HG02973 (cell line): ENCODE results near the gene ASPSCR1.

ENCODE experiments used
- ATAC-seq: cut with Tn5 transposase; IDR thresholded peaks from one replicate; pipeline ENCODE4 v1.9.1; 2021; ENCODE audit warnings: moderate library complexity; ENCODE audit not compliant: unreplicated experiment

ASPSCR1 gene, protein sequence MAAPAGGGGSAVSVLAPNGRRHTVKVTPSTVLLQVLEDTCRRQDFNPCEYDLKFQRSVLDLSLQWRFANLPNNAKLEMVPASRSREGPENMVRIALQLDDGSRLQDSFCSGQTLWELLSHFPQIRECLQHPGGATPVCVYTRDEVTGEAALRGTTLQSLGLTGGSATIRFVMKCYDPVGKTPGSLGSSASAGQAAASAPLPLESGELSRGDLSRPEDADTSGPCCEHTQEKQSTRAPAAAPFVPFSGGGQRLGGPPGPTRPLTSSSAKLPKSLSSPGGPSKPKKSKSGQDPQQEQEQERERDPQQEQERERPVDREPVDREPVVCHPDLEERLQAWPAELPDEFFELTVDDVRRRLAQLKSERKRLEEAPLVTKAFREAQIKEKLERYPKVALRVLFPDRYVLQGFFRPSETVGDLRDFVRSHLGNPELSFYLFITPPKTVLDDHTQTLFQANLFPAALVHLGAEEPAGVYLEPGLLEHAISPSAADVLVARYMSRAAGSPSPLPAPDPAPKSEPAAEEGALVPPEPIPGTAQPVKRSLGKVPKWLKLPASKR

DNA sequence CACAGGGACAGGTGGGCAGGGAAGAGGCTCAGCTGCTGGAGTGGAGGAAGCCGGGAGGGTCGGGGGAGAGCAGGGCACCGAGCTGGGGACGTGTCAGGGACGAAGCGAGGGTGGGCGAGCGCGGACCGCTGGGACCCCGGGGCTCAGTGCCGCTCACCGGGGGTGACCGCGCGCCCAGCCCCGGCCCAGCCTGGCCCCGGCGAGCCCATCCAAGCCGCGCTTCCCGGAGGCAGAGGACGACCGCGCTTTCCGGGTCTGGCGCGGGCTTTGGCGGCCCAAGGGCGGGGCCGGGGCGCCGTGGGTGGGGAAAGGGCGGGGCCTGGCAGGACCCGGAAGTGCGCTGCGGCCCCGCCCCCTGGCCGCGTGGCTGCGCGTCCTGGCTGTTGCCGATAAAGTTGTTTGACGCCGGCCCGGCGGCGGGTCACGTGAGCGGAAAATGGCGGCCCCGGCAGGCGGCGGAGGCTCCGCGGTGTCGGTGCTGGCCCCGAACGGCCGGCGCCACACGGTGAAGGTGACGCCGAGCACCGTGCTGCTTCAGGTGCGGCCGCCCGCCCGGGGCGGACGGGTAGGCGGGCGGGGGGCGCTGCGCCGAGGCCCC is at the start of gene ASPSCR1:
ASPSCR1 (plus strand) TSS at position 419 of the 598 bp plus-strand sequence; CDS start at position 437, 18 bp downstream.
- peak; percentile 80 for ATAC-seq

DNA sequence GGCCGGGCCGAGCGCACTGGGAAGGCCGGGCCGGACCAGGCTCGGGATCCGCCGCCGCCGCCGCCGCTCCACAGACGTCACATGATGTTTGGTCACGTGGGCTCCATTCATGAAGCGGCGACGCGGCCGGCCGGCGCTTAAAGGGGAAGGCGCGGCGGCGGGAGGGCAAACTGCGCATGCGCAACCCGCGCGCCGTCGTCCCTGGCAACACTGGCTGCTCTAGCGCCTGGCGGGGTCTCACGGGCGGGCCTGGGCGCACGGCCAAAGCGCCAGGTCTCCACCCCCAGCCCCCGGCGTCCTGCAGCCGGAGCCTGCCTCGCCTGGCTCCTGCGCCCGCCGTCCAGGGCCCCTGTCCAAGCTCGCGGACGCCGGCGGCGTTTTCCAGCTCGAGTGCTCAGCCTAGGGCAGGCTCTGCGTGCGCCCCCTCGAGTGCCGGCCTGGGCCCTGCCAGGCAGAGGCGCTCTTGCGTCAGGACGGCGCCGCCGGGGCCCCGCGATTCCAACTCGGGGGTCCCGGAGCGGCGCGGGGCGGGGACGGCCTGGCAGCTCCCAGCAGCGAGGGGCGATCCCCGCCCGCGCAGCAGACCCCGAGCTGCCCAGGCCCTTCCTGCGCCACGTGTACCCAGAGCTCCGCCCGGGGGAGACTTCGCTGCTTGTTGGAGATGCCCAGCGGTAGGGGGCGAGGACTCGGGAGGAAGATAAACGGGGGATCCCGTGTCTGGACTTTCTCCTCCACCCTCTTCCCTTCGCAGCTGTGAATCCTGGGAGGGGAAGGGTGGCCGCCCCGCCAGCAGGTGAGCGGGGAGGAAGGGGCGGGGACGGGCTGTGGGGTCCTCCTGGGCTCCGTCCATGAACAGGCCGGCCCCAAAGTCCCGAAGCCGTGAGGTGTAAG is 49.5 kb upstream of the ASPSCR1 start, which contains the start of gene MAFG:
MAFG (minus strand) TSS at position 83 of the 891 bp plus-strand sequence. CDS start 4,550 bp downstream, outside the sequence.
- peak; percentile 49 for ATAC-seq

DNA sequence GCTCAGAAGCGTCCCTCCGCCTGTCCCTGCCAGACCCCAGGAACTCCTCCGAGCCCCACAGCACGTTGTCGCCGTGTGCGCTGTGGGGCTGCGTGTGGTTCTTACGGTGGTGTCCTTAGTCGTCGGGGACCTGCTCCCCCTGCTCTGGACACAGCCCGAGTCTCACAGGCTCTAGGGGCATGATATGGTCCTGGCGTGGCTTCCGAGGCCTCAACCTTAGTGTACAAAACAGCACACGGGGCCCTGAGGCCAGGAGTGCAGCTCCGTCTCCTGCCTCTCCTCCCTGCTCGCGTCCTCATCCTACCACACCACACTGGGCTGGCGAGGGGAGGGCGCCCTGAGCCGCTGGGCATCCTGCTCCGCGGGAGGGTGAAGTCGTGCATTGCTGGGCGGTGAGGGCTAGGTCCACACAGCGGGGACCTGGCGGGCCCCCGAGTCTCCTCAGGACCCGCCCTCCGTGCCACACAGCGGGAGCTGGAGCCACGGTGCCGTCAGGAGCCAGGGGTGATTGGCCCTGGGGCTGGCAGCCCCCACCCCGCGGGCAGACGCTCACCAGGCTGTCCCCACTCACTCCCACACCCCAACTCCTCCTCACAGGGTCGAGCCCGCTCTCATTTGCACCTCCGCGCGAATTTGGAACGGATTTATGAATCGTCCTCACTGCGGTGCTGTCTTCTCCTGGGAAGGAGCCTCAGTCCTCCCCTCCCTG is 48.7 kb upstream of the ASPSCR1 start:
- no peak for ATAC-seq

DNA sequence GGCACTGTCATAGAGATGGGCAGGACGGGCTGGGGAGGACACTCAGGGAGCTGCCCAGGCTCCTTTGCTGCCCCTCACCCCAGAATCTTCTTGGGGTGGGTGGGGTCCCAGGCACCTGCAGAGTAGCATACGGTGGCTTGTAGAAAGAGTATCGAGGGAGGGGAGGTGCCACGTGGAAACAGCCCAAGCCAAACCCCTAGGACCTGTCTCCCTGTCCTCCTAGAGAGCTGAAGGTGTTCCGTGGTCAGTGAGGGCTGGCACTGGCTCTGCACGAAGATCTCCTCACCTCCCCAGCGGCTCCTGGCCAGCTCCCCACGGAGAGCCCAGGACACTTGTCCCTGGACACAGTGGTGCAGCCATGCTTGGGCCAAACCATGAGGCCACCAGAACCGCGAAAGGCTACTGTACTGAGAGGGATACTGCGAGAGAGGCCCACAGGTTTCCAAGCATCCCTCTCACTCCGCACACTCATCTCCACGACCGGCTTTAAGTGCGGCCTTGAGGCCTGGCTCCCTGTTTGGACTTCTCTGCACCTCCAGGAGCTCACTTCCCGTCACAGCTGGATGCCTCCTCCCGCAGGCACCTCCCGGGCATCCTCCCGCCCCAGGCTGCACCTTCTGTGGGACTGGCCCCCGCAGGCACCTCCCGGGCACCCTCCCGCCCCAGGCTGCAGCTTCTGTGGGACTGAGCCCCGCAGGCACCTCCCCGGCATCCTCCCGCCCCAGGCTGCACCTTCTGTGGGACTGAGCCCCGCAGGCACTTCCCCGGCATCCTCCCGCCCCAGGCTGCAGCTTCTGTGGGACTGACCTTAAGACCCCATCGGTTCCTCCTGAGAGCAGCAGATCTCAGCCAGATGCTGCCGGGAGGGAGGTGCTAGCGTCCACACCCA is 47.9 kb upstream of the ASPSCR1 start:
- ATAC-seq: no peak

DNA sequence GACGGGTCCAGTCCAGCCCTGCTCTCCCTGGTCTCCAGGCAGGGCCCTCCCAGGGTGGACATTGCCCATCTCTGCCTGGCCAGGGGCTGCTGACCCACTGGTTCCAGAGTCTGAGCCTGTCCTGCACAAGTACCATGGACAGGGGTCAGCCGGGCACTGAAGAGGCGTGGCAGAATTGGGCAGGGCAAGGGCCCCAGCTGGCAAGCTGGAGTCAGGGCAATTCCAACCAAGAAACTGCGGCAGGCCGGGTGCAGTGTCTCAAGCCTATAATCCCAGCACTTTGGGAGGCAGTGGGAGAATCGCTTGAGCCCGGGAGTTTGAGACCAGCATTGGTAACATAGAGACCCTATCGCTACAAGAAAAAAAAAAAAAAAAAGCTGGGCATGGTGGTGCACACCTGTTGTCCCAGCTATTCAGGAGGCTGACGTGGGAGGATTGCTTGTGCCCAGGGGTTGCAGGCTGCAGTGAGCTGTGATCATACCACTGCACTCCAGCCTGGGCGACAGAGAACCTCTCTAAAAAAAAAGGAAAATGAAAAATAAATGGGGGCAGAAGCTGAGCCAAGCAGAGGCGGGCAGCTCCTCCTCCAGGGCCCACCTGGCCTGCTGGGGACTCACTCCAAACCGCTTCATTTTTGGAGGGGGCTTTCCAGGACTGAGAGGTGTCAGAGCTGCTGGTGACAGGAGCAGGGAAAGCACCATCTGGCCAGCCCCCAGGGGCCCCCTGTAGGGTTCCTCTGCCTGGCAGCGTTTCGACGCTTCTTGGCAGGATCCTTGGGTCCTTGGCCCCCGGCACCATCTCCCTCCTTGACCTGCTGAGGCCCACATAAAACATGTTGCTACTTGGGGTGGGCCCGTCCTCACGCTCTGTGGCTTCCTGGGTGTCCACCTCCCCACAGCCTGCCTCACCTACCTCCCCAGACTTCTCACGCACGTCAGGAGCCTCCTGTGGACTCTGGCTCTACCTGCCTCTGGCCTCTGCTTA is 47.0 kb upstream of the ASPSCR1 start:
- ATAC-seq: no peak

DNA sequence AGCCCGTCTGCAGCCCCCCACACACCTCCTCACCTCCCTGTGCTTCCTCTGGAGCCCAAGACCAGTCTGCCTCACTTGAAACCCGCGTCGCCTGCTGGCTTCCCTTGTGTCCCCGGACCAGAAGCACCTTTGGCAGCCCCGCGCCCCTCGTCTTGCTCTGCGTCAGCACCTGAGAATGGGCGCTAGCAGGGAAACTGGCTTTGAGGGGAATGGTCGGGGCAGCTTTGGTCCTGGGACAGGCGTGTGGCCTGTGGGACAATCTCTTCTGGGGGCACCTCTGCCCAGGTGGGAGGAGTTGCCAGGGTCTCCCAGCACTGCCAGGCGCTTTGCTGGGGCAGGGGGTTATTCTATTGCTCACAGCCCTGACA is 46.3 kb upstream of the ASPSCR1 start:
- ATAC-seq: no peak

DNA sequence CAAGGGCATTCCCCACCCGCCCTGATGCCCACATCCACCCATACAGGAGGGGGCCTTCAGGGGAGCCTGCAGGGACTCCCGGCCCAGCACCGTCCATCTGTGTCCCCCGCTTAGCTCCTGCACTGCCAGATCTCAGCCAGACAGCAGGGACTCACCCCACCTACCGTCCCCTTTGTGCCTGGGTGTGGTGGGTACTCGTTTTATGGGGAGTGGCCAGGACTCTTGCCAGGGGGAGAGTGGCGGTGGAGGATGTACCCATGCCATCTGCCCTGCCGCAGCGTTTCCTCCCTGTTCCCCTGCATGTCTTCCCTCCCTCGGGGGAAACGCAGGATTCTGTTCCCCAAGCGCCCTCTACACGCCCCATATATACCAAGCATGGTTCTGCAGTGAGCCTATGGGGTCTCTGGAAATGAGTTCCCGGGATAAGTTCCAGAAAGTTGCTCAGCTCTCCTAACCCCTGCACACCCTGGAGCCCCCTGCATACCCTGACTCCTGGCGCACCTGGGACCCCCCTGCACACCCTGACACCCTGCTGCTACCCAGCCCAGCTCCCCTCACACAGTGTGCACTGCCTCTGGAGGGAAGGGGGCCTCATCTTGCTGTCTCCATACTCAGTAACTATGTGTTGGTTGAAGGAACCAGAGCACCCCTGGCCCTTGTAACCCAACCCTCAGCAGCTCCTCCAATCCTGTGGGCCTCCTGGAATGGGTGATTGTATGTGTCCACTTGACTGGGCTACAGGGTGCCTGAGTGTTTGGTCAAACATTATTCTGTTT is 45.7 kb upstream of the ASPSCR1 start:
- no peak for ATAC-seq

DNA sequence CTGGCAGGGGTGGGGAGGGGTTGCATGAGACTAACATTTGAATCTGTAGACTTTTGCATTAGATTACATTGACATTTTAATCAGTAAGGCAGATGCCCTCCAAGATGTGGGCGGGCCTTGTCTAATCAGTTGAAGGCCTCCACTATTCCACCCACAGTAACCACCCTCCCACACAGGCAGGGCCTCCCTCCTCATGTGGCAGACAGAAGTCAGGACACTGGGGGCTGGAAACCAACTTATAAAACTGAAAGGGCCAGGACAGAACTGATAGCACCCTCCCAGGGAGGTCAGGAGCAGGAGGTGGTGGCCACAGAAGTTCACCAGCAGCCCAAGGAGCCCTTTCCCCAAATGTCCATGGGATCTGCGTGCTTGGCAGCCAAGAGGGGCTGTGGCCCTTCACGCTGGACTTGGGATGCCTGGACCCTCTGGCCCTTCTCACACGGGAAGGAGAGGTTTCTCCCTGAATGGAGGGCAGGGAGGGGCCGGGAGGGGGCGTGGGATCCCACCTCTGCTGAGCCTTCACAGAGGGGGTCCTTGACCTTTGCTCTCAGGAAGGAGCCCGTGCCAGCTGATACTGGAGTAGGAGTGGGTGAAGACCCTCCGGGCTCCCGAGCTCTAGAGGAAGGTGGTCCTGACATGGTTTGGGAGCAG is 45.0 kb upstream of the ASPSCR1 start:
- no peak for ATAC-seq

DNA sequence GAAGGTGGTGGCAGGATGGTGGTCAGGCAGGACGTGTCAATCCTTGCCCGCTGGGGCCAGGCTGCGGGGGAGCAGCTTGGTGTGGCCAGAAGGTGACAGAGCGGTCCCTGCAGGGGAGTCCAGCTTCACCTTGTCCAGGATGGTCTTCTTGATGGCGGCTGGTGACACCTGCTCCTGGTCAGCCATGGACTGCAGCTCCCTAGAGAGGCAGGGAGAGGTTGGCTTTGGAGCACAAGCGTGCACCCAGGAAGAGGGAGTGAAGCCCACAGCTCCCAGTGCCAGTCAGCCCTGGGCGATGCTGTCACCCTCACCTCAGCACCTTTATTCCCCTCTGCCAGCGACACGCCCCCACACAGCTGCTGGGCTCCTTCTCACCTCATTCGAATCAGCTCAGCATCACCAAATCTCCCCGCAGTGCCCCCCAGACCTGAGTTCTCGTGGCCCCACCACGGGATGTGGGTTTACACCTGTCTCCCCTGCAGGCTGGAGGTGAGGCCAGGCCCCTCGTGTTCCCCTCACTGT is 44.2 kb upstream of the ASPSCR1 start:
- no peak for ATAC-seq

DNA sequence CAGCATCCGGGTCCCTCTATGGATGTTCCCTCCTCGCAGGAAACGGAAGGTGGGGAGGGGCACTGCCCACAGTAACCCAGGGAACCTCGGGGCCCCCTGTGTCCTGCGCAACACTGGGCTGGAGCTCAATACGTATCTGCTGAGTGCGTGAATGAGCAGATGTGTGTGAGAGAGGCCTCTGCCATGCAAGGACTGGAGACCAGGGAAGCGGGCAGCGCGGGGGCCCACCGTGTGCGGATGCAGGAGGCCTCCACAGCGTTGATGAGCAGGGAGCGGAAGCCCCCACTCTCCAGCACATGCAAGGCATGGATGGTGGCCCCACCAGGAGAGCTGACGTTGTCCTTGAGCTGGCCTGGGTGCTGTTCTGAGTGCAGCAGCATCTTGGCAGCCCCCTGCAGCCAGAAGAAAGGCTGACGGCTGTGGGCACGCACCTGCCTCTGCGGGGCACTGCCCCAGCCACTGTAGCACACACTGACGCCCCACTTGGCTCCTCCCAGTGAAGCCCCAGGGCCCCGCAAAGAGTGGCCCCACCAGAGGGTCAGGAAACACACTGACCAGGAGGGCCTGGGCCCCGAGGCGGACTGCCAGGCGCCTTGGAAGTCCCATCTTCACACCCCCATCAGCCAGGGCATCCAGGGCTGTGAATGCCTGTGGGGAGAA is 43.2 kb upstream of the ASPSCR1 start:
- ATAC-seq: no peak

DNA sequence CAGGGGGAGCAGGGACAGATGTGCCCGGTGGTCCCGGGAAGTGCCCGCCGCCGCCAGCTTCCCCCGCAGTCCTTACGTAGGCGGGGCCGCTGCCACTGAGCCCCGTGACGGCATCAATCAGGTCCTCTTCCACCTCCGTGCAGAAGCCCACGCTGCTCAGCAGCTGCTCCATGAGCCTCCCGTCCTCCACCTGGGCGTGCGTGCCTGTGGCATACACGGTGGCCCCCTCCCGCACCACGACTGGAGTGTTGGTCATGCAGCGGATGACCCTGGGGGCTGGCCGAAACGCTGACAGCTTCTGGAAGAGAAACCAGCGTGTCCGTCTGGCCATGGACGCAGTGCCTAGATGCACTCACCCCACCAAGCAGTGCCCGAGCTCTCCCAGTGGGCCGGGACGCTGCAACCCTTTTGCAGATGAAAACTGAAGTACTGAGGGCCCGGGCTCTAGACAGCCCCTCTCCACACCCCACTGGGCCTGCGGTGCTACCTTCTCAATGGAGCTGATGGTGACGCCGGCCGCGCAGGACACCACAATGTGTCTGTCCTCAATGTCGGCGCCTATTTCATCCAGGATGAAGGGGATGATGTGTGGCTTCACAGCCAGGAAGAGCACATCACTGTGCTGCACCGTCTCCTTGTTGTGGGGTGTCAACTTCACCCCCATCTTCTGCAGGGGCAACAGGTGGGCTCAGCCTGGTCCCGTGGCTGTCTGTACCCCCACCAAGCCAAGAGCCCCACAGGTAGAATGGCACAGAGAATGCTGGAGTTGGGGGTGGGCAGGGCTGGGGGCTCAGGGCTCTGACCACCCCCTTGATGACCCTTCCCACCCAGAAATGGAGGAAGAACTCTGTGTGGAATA is 42.4 kb upstream of the ASPSCR1 start:
- ATAC-seq: no peak

DNA sequence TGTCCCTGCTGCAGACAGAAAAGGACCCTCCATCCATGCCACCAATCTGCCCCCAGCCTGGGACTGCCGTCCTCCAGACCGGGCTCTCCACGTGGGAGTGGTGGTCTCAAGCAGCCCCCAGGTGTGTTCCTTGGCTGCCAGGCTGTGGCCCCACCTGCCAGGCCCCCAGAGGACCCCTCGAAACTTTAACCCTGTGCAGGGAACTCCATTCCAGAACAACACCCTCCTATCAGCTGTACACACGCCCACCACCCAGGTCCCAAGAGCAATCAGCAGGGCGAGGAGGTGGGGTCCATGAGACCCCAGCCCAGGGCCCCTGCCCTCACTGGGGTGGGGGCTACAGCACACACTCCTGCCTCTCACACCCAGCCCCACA is 41.7 kb upstream of the ASPSCR1 start:
- ATAC-seq: no peak

DNA sequence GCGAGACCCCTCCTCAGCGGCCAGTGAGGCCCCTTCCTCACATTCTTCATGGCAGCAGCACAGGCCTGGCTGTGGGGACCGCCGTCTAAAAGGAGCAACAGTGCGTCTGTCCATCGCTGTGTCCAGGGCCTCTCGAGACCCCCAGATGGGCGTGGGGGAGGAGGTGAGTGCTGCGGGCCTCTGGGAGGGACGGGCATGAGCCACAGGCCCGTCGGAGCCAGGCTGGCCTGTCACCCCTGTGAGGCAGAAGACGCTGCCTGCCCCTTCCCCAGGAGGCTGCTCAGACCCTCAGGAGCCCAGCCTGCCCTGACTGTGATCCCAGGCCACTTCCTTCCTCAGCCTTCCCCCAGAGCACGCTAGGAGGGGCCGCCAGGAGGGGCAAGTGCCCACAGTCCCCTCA is 38.2 kb upstream of the ASPSCR1 start:
- no peak for ATAC-seq

DNA sequence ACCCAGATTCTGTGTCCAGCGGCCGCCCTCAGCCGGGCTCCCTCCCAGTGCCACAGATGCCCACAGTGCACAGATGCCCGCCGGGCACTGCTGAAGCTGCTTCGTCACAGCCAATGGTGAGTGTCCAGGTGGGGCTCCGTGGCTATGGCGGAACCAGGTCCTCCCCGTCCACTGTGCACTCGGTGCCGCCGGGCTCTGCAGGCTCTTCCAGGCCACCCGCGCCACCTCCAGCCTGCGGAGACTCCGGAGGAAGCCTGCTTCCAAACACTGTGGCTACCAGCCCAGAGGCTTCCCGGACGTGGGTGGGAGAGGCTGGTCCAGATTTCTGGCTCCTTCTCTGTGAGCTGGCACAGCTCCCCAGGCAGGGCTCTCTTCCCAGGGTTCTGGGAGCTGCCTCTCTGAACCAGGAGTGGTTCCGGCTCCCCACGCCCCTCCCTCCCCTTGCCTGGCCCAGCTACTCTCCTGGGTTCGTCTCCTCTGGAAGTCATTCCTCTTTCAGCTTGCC is 37.5 kb upstream of the ASPSCR1 start:
- ATAC-seq: no peak
